HG03135 (cell line): ENCODE measurements around the gene PNCK.
"Not testable (repeated sequence)": the region's sequence is repeated elsewhere in the genome, so short reads cannot be mapped to it uniquely, and the experiment has no call there.

Source experiments
- ATAC-seq: cut with Tn5 transposase; IDR thresholded peaks from one replicate; pipeline ENCODE4 v1.9.1; 2021; ENCODE audit warnings: mild to moderate bottlenecking, moderate library complexity; ENCODE audit not compliant: unreplicated experiment

The PNCK gene

DNA sequence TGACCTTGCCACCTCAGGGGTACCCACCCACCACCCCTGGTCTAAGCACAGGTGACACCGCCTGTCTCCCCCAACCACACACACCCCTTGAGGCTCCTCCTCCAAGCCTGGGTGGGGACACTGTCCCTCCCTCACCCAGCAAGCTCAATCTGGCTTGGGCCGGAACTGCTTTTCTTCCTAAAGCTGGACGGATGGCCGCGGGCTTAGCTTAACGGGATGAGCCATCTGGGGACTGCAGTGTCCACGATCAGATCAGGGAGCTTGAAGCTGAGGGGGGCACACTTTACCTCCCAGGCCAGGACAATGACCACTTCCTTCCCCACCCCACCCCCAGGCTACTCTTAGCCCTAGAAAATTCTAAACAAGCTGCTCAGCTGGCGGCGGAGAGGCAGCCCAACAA lies 13.1 kb upstream of the PNCK start:
- ATAC-seq: no peak

DNA sequence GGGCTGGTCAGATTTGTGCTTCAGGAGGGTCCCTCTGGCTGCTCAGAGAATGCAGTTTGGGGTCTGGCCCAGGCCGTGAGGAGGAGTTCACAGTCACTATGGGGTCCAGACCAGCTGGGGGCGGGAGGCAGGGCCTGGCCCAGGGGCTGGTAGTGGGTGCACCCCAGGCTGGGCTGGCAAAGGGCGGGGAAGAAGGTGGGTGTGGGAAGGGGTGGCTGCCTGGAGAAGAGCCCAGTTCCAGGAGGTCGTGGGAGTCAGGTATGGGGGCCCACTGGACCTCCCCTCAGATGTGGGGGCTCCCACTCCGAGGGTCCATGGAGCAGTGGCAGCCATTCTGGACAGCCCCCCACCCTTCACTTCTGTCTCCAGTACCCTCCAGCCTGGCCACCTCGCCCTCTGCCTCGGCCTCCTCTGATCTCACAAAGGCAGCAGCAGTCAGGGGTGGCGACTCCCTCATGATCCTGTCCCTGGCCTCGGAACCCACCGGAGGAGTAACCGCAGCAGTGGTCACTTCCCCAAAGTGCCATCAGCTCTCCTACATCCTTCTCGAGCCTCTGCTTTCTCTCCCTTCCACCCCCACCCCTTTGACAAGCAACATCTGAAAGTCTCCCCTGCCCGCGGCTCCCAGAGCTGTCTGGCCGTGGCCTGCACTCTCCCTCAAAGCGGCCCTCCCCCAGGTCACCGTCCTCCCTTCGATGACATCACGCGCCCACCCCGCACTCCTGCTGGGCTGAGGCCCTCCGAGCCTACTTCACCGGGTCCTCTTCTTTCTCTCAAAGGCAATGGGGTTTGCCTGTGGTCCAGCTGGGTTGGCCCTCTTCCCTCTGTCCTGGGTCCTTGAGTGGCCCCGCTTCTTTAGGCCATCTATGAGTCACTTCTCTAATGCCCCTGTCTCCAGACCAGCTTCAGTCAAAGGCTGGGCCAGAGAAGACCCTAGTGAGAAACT lies 12.4 kb upstream of the PNCK start:
- no peak for ATAC-seq

DNA sequence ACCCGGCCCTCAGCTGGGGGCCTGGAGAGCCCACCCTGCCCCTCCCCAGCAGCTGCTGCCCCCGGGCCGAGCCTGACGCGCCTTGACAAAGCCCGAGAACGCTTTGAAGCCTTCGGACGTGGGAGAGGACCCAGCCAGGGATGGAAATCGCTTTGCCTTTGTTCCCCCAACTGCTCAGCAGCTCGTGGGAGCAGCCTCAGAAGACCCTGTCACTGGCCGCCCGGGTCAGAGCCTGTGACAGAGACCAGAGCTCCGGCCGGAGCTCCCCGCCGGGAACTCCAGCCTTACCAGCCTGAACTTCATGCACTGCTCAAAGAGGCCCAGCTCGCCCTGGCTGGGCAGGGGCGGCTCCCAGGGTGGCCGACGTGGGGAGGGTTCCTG lies 11.5 kb upstream of the PNCK start:
- no peak for ATAC-seq

DNA sequence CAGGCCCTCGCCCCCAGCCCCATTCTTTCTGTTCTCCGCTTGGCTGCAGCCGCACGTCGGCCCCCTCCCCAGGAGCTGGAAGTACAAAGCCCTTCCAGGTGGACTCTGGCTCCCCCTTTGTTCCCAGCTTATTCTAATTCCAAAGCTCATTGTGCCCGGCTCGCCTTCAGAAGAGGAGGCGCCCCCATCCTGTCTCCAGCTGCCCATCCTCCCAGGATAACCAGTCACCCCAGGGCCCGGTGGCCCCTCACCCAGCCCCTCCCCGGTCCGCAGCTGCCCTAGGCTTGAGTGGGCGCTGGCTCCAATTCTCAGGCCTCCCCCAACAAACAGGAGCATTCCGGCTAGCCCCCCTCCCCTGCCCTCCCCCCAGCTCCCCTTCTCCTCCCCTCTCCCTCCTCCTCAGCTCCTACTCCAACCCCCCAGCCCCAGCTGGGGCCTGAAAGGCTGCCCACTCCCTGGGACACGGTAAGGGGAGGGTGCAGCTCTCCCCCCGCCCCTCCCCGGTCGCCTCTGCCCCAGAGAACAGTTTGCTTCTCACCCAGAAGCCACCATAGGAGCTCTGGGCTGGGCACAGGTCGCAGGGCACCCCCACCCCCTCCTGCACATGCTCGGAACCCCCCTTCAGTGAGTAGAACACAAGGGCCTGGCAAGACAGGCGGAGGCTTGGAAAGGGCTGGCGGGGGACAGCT lies 11.0 kb upstream of the PNCK start:
- ATAC-seq: no peak

DNA sequence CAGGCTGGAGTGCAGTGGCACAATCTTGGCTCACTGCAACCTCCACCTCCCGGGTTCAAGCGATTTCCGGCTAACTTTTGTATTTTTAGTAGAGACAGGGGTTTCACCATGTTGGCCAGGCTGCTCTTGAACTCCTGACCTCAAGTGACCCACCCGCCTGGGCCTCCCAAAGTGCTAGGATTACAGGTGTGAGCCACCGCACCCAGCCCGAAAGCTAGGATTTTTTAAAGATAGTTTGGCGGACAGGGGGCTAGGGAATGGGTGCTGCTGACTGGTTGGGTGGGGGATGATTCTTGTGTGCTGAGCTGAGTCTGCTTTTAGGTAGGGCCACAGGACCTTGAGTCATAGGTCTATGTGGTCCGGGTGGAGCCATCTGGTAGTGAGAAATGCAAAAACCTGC lies 9.9 kb upstream of the PNCK start:
- not testable (repeated sequence) for ATAC-seq

DNA sequence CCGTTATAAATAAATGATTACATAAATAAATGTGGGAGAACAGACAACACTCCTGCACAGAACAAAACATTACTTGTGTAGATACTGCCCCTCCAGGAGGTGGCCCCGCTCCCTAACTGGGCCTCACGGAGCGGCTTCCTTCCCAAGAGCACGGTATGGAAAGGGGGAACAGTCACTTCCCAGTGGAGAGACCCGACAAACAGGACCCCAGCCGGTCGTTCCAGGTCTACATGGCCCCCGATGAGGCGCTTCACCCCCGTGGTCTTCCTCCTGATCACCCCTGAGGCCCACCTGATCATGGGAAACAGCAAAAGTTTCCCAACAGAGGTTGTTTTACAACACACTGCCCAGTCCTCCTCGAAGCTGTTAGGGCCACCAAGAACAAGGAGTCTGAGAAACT lies 7.6 kb upstream of the PNCK start:
- ATAC-seq: no peak

DNA sequence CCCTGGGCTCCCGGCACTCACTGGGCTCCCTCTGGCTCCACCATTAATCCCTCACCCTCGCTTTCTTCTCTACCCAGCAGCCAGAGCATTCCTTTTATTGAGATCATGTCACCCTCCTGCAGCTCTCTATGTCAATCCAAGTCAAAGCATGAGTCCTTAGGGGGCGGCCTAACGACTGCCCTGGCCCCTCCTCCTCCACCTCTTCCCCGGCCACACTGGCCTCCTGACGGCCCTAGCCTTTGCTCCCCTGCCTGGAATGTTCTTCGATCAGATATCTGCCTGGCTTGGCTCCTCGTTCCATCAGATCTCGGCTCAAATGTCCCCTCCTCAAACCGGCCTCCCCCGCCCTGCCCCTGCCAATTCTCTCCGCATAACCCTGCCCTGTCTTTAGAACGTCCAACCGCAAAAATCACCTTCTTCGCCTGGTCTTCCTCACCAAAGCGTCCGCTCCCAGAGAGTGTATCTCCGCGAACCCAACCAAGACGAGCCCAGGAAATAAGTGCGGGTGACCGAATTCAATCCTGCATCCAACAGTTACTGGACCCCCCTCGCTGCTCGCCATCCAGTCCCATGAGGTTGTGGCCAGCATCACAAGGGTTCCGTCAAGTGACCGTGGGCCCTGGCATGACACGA lies 722 bp upstream of the PNCK start:
- ATAC-seq: no peak

DNA sequence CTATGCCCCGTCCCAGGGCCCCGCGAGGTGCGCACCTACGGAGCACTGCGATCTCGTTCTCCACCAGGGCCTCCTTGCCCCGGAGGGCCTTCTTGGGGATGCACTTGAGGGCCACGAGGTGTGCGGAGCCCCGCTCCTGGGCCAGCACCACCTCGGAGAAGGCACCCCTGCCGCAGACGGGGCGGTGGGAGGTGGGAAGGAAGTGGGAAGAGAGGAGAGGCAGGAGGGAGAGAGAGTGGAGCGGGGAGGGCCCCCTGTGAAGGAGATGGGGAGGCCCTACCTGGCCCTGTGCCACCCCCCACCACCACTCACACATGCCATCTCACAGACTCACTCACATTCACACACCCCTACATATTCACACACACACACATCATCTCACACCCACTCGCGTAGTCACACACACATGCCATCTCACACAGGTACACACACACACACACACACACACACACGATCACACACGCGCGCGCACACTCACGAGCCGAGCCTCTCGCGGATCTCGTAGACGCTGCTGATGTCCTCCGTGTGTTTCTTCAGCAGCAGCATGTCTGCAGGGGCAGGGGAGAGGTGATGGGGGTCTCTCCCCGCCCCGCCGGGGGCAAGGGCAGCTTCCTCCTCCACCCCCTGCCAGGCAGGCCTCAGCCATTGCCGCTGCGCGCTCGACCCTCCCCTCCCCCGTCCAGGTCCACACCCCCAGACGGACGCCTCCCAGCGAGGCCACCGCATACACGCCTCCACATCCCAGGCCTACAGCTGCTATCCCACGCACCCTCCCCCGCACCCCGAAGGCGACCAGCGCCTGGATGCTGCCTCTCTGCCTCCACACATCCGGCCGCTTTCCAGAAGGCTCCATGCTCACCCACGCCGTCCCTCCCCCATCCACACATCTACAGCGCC lies 834 bp downstream of the PNCK start:
- ATAC-seq: no peak

DNA sequence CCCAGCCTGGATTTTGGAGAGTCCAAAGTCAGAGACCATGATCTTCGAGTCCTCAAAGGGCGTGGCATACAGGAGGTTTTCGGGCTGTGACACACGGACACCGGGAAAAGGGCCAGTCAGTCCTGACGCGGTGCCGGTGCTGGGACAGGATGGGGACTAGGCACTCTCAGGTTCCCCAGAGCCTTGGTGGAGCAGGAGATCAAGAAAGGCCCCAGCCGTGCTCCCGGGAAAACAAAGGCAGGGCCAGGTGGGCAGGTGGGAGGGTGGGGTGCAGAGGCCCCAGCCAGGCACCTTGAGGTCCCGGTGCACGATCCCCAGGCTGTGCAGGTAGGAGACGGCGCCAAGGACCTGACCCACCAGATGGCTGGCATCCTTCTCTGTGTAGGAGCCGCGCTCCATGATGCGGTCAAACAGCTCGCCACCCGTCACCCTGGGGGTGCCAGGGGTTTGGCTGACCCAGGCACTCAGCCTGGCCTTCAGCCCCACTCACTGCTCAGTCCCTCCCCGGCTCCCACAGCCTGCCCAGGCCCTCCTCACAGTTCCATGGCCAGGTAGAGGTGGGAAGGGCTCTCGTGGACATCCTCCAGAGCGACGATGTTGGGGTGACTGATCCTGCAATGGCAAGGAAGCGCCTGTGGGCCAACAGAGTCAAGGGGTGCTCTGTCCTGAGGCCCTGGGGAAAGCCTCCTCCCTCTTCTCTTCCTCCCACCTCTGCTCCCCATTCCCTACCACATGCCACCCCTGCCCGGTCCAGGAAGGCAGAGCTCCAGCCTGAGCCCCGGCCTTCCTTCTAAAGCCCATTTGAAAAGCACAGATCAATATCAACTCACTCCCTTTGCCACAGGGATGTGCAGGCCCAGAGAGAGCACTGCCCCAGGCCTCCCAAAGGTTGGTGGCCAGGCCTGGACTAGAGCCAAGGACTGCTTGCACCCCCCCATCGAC lies 1.8 kb downstream of the PNCK start:
- no peak for ATAC-seq

DNA sequence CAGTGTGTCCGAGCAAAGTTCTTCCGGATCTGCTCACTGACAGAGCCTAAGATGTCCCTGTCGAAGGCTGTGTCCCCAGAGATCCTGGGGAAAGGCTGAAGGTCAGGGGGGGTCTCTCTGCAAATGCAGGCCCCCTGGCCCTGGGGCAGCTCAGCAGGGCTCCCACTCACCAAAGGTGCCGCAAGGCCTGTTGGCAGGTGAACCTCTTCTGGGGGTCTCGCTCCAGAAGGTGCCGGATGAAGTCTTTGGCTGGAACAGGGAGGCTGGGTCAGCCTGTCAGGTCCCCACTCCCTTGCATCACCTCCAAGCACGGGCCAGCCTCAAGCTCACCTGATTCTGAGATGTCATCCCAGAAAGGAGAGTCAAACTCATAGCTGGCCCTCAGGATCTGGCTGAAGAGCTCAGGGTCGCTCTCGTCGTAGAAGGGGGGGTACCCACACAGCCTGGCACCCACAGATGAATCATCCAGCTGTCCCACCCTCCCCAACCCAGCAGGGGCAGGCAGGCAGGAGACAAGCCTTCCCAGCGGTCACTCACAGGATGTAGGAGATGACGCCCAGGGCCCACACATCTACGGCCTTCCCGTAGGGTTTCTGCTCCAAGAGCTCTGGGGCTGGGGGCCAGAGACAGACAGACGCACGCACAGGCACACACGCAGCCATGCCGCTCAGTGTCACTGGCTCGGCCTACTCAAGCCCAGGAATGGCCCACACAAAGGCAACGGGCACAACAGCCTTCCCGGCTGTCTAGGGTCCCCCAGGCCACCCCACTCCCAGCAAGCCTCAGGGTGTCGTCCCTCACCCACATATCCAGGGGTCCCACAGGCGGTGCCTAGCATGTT lies 2.6 kb downstream of the PNCK start:
- no peak for ATAC-seq

DNA sequence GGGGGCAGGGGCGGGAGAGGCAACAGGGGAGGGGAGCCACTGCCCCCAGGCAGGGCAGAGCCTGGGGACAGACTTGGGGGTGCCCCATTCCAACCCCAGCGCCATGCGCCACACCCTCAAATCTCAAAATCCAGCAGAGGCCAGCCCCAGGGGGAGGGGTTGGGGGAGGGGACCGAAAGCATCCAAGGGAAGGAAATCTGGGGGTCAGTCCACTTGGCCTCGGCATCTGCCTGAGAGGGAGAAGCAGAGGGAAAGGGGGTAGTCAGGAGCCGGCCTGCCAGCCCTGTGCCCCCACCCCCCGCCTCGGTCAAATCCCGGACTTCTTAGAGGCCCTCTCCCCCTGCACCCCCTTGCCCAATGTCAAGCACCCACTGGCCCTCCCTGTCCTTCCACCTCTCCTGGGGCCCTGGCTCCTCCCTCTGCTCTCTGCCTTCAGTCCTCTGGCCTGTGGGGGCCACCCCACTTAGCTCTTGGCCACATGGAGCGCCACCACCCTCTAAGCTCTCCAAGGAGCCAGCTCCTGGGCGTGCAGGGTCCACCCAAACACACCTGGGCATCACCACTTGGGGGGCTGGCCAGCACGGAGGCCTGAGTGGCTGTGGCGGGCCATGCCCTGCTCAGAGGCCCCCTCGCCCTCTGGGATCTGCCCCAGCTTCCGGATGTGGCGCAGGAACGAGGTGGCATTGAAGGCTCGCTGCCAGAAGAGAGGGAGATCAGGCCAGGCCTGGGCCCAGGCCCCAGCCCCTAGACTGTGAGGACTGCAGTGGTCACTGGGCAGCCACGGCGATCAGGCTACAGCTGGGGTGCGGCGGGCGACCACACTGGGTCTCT lies 3.5 kb downstream of the PNCK start:
- no peak for ATAC-seq

DNA sequence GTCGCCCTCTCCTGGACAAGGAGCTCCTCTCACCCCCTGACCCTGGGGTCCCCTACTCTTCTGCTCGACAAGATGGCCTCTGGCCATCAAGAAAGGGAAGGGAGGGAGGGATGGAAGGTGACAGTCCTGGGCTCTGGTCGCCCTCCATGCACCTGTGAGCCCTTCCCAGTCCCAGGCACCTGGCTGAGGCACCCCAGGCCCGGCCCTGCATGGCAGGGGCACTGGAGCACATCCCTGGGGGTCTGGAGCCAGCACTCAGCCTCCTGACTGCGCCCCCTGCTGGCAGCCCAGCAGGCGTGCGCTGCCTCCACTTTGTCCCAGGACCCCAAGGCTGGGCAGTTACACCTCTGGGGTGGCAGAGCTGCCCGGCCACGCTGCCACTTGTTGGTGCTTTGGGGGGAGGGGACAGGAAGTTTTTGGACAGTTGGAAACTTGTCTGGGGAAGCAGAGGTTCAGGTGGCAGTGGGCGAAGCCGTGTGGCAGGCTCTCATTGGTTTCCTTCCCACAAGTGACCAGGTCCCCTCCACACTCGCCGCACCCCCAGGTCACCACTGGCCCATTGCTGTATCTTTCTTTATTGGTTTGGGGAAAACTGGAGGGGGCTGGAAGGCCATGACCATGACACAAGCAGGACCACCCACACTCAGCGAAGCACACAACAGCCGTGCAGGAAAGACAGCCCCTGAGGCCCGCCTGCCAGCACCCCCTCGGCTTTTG lies 4.3 kb downstream of the PNCK start:
- no peak for ATAC-seq

DNA sequence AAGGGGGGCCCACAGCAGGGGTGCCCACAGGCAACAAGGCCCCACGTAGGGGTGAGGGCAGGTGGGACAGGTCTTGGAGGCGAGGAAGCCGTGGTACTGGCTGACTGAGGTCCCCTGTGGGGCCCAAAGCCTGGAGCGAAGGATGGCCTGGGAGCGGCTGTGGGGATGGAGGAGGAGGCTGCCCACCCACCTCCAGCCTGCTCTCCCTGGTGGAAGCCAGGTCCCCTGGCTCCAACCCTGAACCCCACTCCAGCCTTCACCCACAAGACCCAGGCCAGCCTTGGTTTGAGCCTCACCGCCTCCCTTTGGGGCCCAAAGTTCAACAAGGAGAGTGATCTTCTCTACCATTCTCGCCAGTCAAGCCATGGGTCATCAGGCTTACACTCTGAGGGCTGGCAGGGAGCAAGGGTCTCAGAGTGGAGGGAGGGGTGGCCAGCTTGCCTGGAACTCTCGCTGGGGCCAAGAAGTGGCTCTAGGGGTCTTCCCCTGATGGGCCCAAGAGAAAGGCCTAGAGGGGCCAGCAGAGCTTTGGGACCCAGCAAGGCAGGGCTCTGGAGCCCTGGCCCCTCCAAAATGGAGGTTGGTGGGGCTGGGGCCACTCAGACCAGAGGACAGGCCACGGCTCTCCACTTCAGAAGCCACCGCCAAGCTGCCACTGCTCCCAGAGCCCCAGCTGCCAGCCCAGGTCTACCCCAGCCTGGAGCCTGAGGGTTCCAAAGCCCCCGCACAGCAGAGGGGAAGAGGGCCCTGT lies 5.0 kb downstream of the PNCK start:
- ATAC-seq: no peak

DNA sequence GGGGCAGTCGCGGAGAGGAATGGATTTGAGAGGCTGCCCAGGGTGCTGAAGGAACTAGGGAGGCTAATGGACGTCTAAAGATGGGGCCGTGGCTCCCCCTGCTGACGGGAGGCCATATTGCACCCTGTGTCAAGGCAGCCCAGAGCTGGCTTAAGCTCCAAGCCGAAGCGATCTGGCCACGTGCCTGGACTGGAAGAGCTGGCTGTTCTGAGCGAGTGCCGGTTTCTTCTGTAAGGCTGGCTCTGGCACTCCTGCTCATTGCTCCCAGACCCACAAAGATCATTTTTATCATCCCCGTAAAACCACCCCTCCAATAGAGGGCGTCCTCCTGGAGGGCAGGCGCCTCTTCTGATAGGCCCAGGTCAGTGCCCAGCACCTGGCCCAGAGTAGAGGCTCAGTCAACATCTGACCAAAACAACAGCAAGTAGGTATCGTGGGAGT lies 5.6 kb downstream of the PNCK start:
- peak; percentile 63 for ATAC-seq

DNA sequence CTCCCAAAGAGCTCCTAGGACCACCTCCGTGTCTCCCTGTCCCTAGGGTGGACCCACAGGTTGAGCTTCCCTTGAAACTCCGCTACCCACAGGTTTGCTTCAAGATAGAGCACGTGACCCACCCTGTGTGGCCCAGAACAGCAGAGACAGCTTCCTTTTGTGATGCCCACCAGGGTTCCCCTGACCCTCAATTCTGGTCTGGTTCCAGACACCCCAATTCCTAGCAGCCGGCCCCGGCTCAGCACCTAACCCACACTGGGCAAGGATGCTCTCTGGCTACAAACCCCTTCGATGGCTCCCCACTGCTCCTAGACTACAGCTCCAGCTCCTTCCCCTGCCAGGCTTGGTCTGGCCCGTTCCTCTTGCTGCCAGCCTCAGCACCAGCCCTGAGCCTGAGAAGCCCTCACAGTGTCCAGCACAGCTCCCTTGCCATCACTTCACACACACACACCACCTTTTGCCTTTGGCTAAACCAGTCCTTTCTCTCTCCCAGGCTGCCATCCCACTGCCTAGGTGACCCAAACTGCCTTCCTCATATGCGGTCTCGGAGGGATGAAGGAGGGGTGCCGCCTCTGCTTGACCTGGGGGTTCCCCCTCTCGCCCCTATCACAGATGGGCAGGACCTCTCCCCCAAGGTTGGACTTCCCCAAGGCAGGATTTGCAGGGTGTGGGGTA lies 6.2 kb downstream of the PNCK start:
- no peak for ATAC-seq

DNA sequence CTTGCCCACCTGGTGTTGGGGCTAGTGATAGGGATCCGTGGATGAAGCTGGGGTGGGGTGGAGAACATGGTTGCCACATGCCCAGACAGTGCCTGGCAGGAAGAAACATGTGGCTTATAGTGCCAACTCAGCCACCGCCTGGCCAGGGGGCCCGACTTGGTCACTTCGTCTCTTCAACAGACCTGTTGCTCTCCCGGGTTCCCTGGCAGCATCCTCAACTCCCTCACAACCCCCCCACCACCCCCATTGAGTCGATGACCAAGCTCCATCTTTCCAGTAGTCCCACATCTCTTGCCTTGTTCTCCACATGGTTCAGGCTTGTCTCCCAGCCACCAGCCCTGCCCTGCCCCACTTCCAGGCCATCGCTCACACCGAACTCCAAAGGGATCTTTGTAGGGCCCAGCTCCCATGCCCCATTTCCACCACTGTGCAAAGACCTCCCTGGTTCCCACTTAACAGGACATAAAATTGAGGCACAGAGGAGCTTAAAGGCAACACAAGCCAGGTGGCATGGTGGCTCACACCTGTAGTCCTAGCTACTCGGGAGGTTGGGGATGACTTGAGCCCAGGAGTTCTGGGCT lies 7.8 kb downstream of the PNCK start:
- ATAC-seq: no peak
